Measurements from ENCODE around the gene PADI2. TPM values are rescaled to one million over a fixed set of nuclear protein-coding genes. Genes with fewer than 3 reads are reported as not detected.

PADI2 gene
- total and polyA plus RNA-seq, 2 donors (not counting 1 experiment from before 2014, with no cell fraction given) = 0.25 to 14.2 TPM

DNA sequence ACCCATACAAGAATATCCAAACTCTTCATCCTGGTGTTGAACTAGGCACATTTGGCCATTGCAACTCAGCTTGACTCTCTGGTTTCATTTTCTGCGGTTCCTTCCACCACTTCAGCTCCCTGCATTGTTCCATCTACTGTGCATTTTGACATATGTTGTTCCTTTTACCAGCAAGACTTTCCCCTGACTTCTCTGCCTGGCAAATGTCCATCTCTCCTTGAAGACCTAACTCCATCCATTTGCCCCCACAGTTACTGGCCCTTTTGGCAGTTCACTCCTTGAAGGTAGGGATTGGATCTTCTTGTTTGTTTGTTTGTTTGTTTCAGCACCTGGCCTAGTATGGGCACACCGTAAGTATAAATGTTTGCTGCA, 8.7 kb downstream of the PADI2 start:
- 100% methylated on average over 1 of the region's 2 CpGs for WGBS (ENCODE audit: insufficient coverage)
- no peak overlapping the region for H3K27ac ChIP-seq (ENCODE audit: low read length in 2 of 2)
- POLR2A ChIA-PET = no interaction called here
- H3K4me2 ChIP-seq (replicated peaks; ENCODE audit: low read depth, low read length, poor library complexity, severe bottlenecking) = no peak overlapping the region
- H3K27ac Mint-ChIP-seq = no peak overlapping the region
- no peak overlapping the region for H3K9ac ChIP-seq (ENCODE audit: low read length)
- no peaks in the 10 kb centered on the region for H4K20me1 ChIP-seq (ENCODE audit: control insufficient read depth, insufficient read depth, low read length, poor library complexity, severe bottlenecking)
- peaks cover 16% of the 10 kb centered on the region for H3K27me3 Mint-ChIP-seq
- CTCF ChIA-PET = no interaction called here
- TF ChIP-seq CTCF (IDR thresholded peaks at IDR 0.05) = no peak
- no peak for TF ChIP-seq EZH2 (IDR thresholded peaks at IDR 0.05; ENCODE audit: borderline replicate concordance, insufficient read depth, low read depth, low read length, poor library complexity, severe bottlenecking)
- no peak for DNase-seq
- H3K4me1 Mint-ChIP-seq = no peaks in the 10 kb centered on the region
- intact Hi-C loops (cut with micrococcal nuclease) = no loop called here
- no peaks in the 10 kb centered on the region for H3K79me2 ChIP-seq (ENCODE audit: control insufficient read depth, insufficient read depth, low read length)
- no peak overlapping the region for H3K4me3 ChIP-seq (ENCODE audit: control extremely low read depth in 1 of 5, extremely low read depth in 1 of 5, insufficient read depth in 1 of 5, low read depth in 2 of 5, low read length in 4 of 5)
- no peaks in the 10 kb centered on the region for H3K9me3 ChIP-seq (ENCODE audit: control extremely low read depth in 1 of 3, control insufficient read depth in 2 of 3, insufficient read depth in 1 of 3, low read length in 2 of 3)
- no peaks in the 10 kb centered on the region for H3K36me3 ChIP-seq (replicated peaks in 1 of 2; ENCODE audit: control extremely low read depth in 1 of 2, control insufficient read depth in 1 of 2, extremely low read depth in 1 of 2, insufficient read depth in 2 of 2, low read length in 1 of 2)
- no peak overlapping the region for H3K4me3 Mint-ChIP-seq
- no peaks in the 10 kb centered on the region for H3K4me1 ChIP-seq (ENCODE audit: control insufficient read depth in 2 of 2, insufficient read depth in 2 of 2, low read length in 2 of 2)
- no peak for ATAC-seq (ENCODE audit: low read depth)
- no peaks in the 10 kb centered on the region for H3K27me3 ChIP-seq (replicated peaks in 1 of 4; ENCODE audit: control extremely low read depth in 1 of 4, control insufficient read depth in 3 of 4, insufficient read depth in 4 of 4, low read length in 3 of 4)
- H3K9me3 Mint-ChIP-seq (ENCODE audit: insufficient read depth) = no peaks in the 10 kb centered on the region
- H2AFZ ChIP-seq (ENCODE audit: insufficient read depth, low read depth, low read length, poor library complexity, severe bottlenecking) = no peak overlapping the region

- Mint-ChIP-seq H3K27ac (no peak overlapping the region), H3K9me3 (ENCODE audit: insufficient read depth) (no peaks in the 10 kb centered on the region), H3K4me1 (no peaks in the 10 kb centered on the region), H3K4me3 (no peak overlapping the region), H3K27me3 (peaks cover 15% of the 10 kb centered on the region)
- DNase-seq = no peak
- no peaks in the 10 kb centered on the region for H4K20me1 ChIP-seq (ENCODE audit: control insufficient read depth, insufficient read depth, low read length, poor library complexity, severe bottlenecking)
- no peak overlapping the region for H3K27ac ChIP-seq (ENCODE audit: low read length in 2 of 2)
- H3K27me3 ChIP-seq (replicated peaks in 1 of 4; ENCODE audit: control extremely low read depth in 1 of 4, control insufficient read depth in 3 of 4, insufficient read depth in 4 of 4, low read length in 3 of 4) = no peaks in the 10 kb centered on the region
- WGBS (ENCODE audit: insufficient coverage) = 60% methylated on average over 5 of the region's 5 CpGs
- H3K36me3 ChIP-seq (replicated peaks in 1 of 2; ENCODE audit: control extremely low read depth in 1 of 2, control insufficient read depth in 1 of 2, extremely low read depth in 1 of 2, insufficient read depth in 2 of 2, low read length in 1 of 2) = no peaks in the 10 kb centered on the region
- H3K9ac ChIP-seq (ENCODE audit: low read length) = no peak overlapping the region
- no peak overlapping the region for H3K4me3 ChIP-seq (ENCODE audit: control extremely low read depth in 1 of 5, extremely low read depth in 1 of 5, insufficient read depth in 1 of 5, low read depth in 2 of 5, low read length in 4 of 5)
- intact Hi-C loops (cut with micrococcal nuclease) = no loop called here
- ATAC-seq (ENCODE audit: low read depth) = no peak
- POLR2A ChIA-PET = no interaction called here
- CTCF ChIA-PET = interaction anchor here (0.6 to 0.7 kb wide), 2 partner anchors 11 to 181 kb away, joined by 3 to 4 read pairs; no protein-coding TSS in a partner anchor
- H2AFZ ChIP-seq (ENCODE audit: insufficient read depth, low read depth, low read length, poor library complexity, severe bottlenecking) = no peak overlapping the region
- no peaks in the 10 kb centered on the region for H3K79me2 ChIP-seq (ENCODE audit: control insufficient read depth, insufficient read depth, low read length)
- H3K9me3 ChIP-seq (ENCODE audit: control extremely low read depth in 1 of 3, control insufficient read depth in 2 of 3, insufficient read depth in 1 of 3, low read length in 2 of 3) = no peaks in the 10 kb centered on the region
- H3K4me2 ChIP-seq (replicated peaks; ENCODE audit: low read depth, low read length, poor library complexity, severe bottlenecking) = no peak overlapping the region
- no peaks in the 10 kb centered on the region for H3K4me1 ChIP-seq (ENCODE audit: control insufficient read depth in 2 of 2, insufficient read depth in 2 of 2, low read length in 2 of 2)
- TF ChIP-seq EZH2 (IDR thresholded peaks at IDR 0.05; ENCODE audit: borderline replicate concordance, insufficient read depth, low read depth, low read length, poor library complexity, severe bottlenecking) (no peak), CTCF (IDR thresholded peaks at IDR 0.05) (no peak)
These were observed 9.2 kb downstream of the PADI2 start for GRCh38 chr1:17109892-17110554.

Measured in B cell (primary cell).